ENCODE measurements around the gene UFM1. TPM values are rescaled to one million over a fixed set of nuclear protein-coding genes. Genes with fewer than 3 reads are reported as not detected.
"Not testable (repeated sequence)": the region's sequence is repeated elsewhere in the genome, so short reads cannot be mapped to it uniquely, and the experiment has no call there.

The UFM1 gene
- total RNA-seq, 2 donors from 2014 or later: 41.6 to 56.4 TPM

- Histone ChIP-seq H3K4me3 (no peak overlapping the region), H3K27ac (no peak overlapping the region), H3K36me3 (no peaks in the 10 kb centered on the region), H3K4me1 (no peaks in the 10 kb centered on the region), H3K9me3 (no peaks in the 10 kb centered on the region), H3K27me3 (no peaks in the 10 kb centered on the region), H3K9ac (ENCODE audit: low read depth in 2 of 2, low read length in 2 of 2) (no peak overlapping the region)
- no peak for TF ChIP-seq CTCF (IDR thresholded peaks at IDR 0.05)
- intact Hi-C loops (cut with DNase I): no loop called here
- no peak for DNase-seq
These were observed 6.0 kb downstream of the UFM1 start for GRCh38 chr13:38355595-38356119.

GRCh38 chr13:38358684-38359083 is 9.0 kb downstream of the UFM1 start:
- no peak for TF ChIP-seq CTCF (IDR thresholded peaks at IDR 0.05)
- Histone ChIP-seq H3K27me3 (no peaks in the 10 kb centered on the region), H3K9me3 (no peaks in the 10 kb centered on the region), H3K4me3 (no peak overlapping the region), H3K9ac (ENCODE audit: low read depth in 2 of 2, low read length in 2 of 2) (no peak overlapping the region), H3K36me3 (no peaks in the 10 kb centered on the region), H3K4me1 (no peaks in the 10 kb centered on the region), H3K27ac (no peak overlapping the region)
- no peak for DNase-seq
- intact Hi-C loops (cut with DNase I): no loop called here

GRCh38 chr13:38361542-38362262 is 12.1 kb downstream of the UFM1 start:
- Histone ChIP-seq H3K36me3 (no peaks in the 10 kb centered on the region), H3K27me3 (no peaks in the 10 kb centered on the region)
- intact Hi-C loops (cut with DNase I): no loop called here

GRCh38 chr13:38363219-38363618 is 13.6 kb downstream of the UFM1 start:
- no peaks in the 10 kb centered on the region for H3K4me1 ChIP-seq
- DNase-seq: no peak
- no peak overlapping the region for H3K9ac ChIP-seq (ENCODE audit: low read depth in 2 of 2, low read length in 2 of 2)
- H3K27ac ChIP-seq: no peak overlapping the region
- H3K9me3 ChIP-seq: no peaks in the 10 kb centered on the region
- no peak overlapping the region for H3K4me3 ChIP-seq
- H3K36me3 ChIP-seq: no peaks in the 10 kb centered on the region
- H3K27me3 ChIP-seq: no peaks in the 10 kb centered on the region
- intact Hi-C loops (cut with DNase I): no loop called here
- no peak for TF ChIP-seq CTCF (IDR thresholded peaks at IDR 0.05)

More at GRCh38 chr13:38361542-38362262, 12.1 kb downstream of the UFM1 start:
- no peak for DNase-seq
- no peak for TF ChIP-seq CTCF (IDR thresholded peaks at IDR 0.05)
- H3K4me3 ChIP-seq: no peak overlapping the region
- no peak overlapping the region for H3K9ac ChIP-seq (ENCODE audit: low read depth in 2 of 2, low read length in 2 of 2)
- H3K27ac ChIP-seq: no peak overlapping the region
- no peaks in the 10 kb centered on the region for H3K4me1 ChIP-seq
- no peaks in the 10 kb centered on the region for H3K9me3 ChIP-seq

- DNase-seq; H3K27me3 ChIP-seq; intact Hi-C loops (cut with DNase I); H3K4me1 ChIP-seq; H3K4me3 ChIP-seq; H3K36me3 ChIP-seq; H3K9me3 ChIP-seq; H3K9ac ChIP-seq (ENCODE audit: low read depth in 2 of 2, low read length in 2 of 2); H3K27ac ChIP-seq: not testable (repeated sequence)
These were observed 14.1 kb downstream of the UFM1 start for GRCh38 chr13:38363746-38364145.

GRCh38 chr13:38365661-38366060 is 16.0 kb downstream of the UFM1 start:
- Histone ChIP-seq H3K9ac (ENCODE audit: low read depth in 2 of 2, low read length in 2 of 2) (no peak overlapping the region), H3K9me3 (no peaks in the 10 kb centered on the region), H3K4me1 (no peaks in the 10 kb centered on the region), H3K4me3 (no peak overlapping the region), H3K36me3 (no peaks in the 10 kb centered on the region), H3K27ac (no peak overlapping the region), H3K27me3 (no peaks in the 10 kb centered on the region)
- no peak for DNase-seq
- intact Hi-C loops (cut with DNase I): no loop called here
- TF ChIP-seq CTCF (IDR thresholded peaks at IDR 0.05): no peak

Data from colonic mucosa (tissue), 4 donors.